Colonic mucosa (tissue), 4 donors: ENCODE measurements around the gene EIF2B5. TPM values are rescaled to one million over a fixed set of nuclear protein-coding genes. Genes with fewer than 3 reads are reported as not detected.

Experiments used
- DNase-seq: peaks from one replicate; pipeline ENCODE4 v3.0.0-alpha.2; 2020
- H3K27ac ChIP-seq: fragments of 200-600 bp; one replicate; pipeline ENCODE4 v1.8.0; 2021
- H3K27me3 ChIP-seq: fragments of 200-600 bp; one replicate; pipeline ENCODE4 v1.8.0; 2021
- H3K36me3 ChIP-seq: fragments of 200-600 bp; one replicate; pipeline ENCODE4 v1.8.0; 2021
- H3K4me1 ChIP-seq: fragments of 200-600 bp; one replicate; pipeline ENCODE4 v1.8.0; 2021; ENCODE audit warnings: mild to moderate bottlenecking
- H3K4me3 ChIP-seq: fragments of 200-600 bp; one replicate; pipeline ENCODE4 v1.8.0; 2021
- H3K9ac ChIP-seq, 2 donors: one replicate each; pipeline ENCODE4 v1.7.0; 2013; ENCODE audit warnings: control low read depth in 2 of 2, low read depth in 2 of 2, low read length in 2 of 2
- H3K9me3 ChIP-seq: fragments of 200-600 bp; one replicate; pipeline ENCODE4 v1.8.0; 2021
- CTCF ChIP-seq: fragments of 200-600 bp; IDR thresholded peaks from one replicate; pipeline ENCODE4 v1.8.0; 2022; ENCODE audit warnings: antibody characterized with exemption, mild to moderate bottlenecking
- intact Hi-C: fragments of 100-400 bp; cut with DNase I; formaldehyde crosslinking; loops from one replicate; pipeline ENCODE4 v1.14.1; 2022
- total RNA-seq, 2 donors: library from RNA; stranded (reverse); fragmentation: NEBNext Ultra II Directional in 1 of 2; extraction: Animal tissue kit (Norgen Biotek cat#: 25700) in 1 of 2; gene quantifications; one replicate each; pipeline ENCODE4 v1.2.1, GENCODE V29; 2021
- donor health status: healthy.
- donor health status: DM: no; HTN: no; CAD: no.
- donor health status: DM: no; HTN: no; CAD: no.

The EIF2B5 gene
- total RNA-seq, 2 donors from 2014 or later = 36.0 to 58.3 TPM

- intact Hi-C loops = no loop called here
- no peak for DNase-seq
- no peak overlapping the region for H3K27ac ChIP-seq
- no peaks in the 10 kb centered on the region for H3K9me3 ChIP-seq
- H3K9ac ChIP-seq = no peak overlapping the region
- no peaks in the 10 kb centered on the region for H3K27me3 ChIP-seq
- no peak overlapping the region for H3K4me3 ChIP-seq
- H3K36me3 ChIP-seq = peaks cover 36% of the 10 kb centered on the region
- peaks cover 12% of the 10 kb centered on the region for H3K4me1 ChIP-seq
- no peak for TF ChIP-seq CTCF
Measured at GRCh38 chr3:184177767-184178306, 42.7 kb downstream of the EIF2B5 start.

GRCh38 chr3:184178521-184179138, 43.5 kb downstream of the EIF2B5 start:
- H3K9ac ChIP-seq = no peak overlapping the region
- no peak overlapping the region for H3K27ac ChIP-seq
- H3K27me3 ChIP-seq = no peaks in the 10 kb centered on the region
- no peak for TF ChIP-seq CTCF
- peaks cover 12% of the 10 kb centered on the region for H3K4me1 ChIP-seq
- H3K36me3 ChIP-seq = peaks cover 36% of the 10 kb centered on the region
- intact Hi-C loops = no loop called here
- no peaks in the 10 kb centered on the region for H3K9me3 ChIP-seq
- no peak for DNase-seq
- H3K4me3 ChIP-seq = no peak overlapping the region

GRCh38 chr3:184180165-184180564, 45.0 kb downstream of the EIF2B5 start:
- intact Hi-C loops = no loop called here
- Histone ChIP-seq H3K27me3 (no peaks in the 10 kb centered on the region), H3K4me3 (no peak overlapping the region), H3K9me3 (no peaks in the 10 kb centered on the region), H3K27ac (no peak overlapping the region), H3K36me3 (peaks cover 36% of the 10 kb centered on the region), H3K4me1 (peaks cover 13% of the 10 kb centered on the region), H3K9ac (peak overlapping the region in 1 of 2 donors; percentile 8)
- TF ChIP-seq CTCF = no peak
- peak; percentile 17 for DNase-seq

GRCh38 chr3:184181596-184181995, 46.4 kb downstream of the EIF2B5 start:
- no peaks in the 10 kb centered on the region for H3K27me3 ChIP-seq
- intact Hi-C loops = no loop called here
- H3K9me3 ChIP-seq = no peaks in the 10 kb centered on the region
- no peak overlapping the region for H3K4me3 ChIP-seq
- DNase-seq = no peak
- no peak overlapping the region for H3K9ac ChIP-seq
- peaks cover 36% of the 10 kb centered on the region for H3K36me3 ChIP-seq
- H3K27ac ChIP-seq = no peak overlapping the region
- TF ChIP-seq CTCF = no peak
- H3K4me1 ChIP-seq = peaks cover 8% of the 10 kb centered on the region

- Histone ChIP-seq H3K36me3 (peaks cover 30% of the 10 kb centered on the region), H3K4me3 (no peak overlapping the region), H3K4me1 (peaks cover 8% of the 10 kb centered on the region), H3K9me3 (no peaks in the 10 kb centered on the region), H3K27ac (no peak overlapping the region), H3K27me3 (no peaks in the 10 kb centered on the region), H3K9ac (no peak overlapping the region)
- TF ChIP-seq CTCF = no peak
- DNase-seq = peak; percentile 15
- intact Hi-C loops = no loop called here
Measured at GRCh38 chr3:184183679-184184078, 48.5 kb downstream of the EIF2B5 start.
